Neural progenitor cell (in vitro differentiated cells): Measurements from ENCODE around the gene CLNK. TPM values are rescaled to one million over a fixed set of nuclear protein-coding genes. Genes with fewer than 3 reads are reported as not detected.

Experiments used
- DNase-seq: peaks from one replicate; pipeline ENCODE4 v3.0.0-alpha.2; 2016; ENCODE audit warnings: low spot score
- H2AFZ ChIP-seq: fragments of 200-600 bp; sonication (generic); replicated peaks from 2 replicates; pipeline ENCODE4 v1.6.1; 2016; ENCODE audit warnings: antibody characterized with exemption
- H3F3A ChIP-seq: fragments of 200-600 bp; sonication (generic); 2 replicates; pipeline ENCODE4 v1.6.1; 2016; ENCODE audit warnings: antibody characterized with exemption, low read depth
- H3K27ac ChIP-seq: fragments of 200-600 bp; sonication (generic); 2 replicates; pipeline ENCODE4 v1.5.1; 2016; ENCODE audit warnings: mild to moderate bottlenecking
- H3K27me3 ChIP-seq: fragments of 200-600 bp; sonication (generic); 2 replicates; pipeline ENCODE4 v1.6.1; 2016; ENCODE audit warnings: mild to moderate bottlenecking, moderate library complexity
- H3K36me3 ChIP-seq: fragments of 200-600 bp; sonication (generic); 2 replicates; pipeline ENCODE4 v1.5.1; 2016
- H3K4me1 ChIP-seq: fragments of 200-600 bp; sonication (generic); 2 replicates; pipeline ENCODE4 v1.6.1; 2016; ENCODE audit warnings: mixed run types
- H3K4me2 ChIP-seq: fragments of 200-600 bp; sonication (generic); 2 replicates; pipeline ENCODE4 v1.6.1; 2016
- H3K4me3 ChIP-seq: fragments of 200-600 bp; sonication (generic); 2 replicates; pipeline ENCODE4 v1.5.1; 2016
- H3K79me2 ChIP-seq: fragments of 200-600 bp; sonication (generic); 2 replicates; pipeline ENCODE4 v1.6.1; 2016; ENCODE audit warnings: low read depth
- H3K9ac ChIP-seq: fragments of 200-600 bp; sonication (generic); 2 replicates; pipeline ENCODE4 v1.6.1; 2016
- H3K9me3 ChIP-seq: fragments of 200-600 bp; sonication (generic); 2 replicates; pipeline ENCODE4 v1.5.1; 2016; ENCODE audit warnings: low read depth
- H4K20me1 ChIP-seq: fragments of 200-600 bp; sonication (generic); 2 replicates; pipeline ENCODE4 v1.6.1; 2016; ENCODE audit warnings: low read depth
- H3K27ac Mint-ChIP-seq: 3 replicates; pipeline ENCODE4 v1.8.0; 2021; ENCODE audit warnings: mixed read lengths
- H3K27me3 Mint-ChIP-seq: 2 replicates; pipeline ENCODE4 v1.8.0; 2022; ENCODE audit warnings: low read depth, mild to moderate bottlenecking, inconsistent platforms, moderate library complexity, mixed read lengths; ENCODE audit not compliant: insufficient read depth
- H3K36me3 Mint-ChIP-seq: 3 replicates; pipeline ENCODE4 v1.8.0; 2021; ENCODE audit warnings: mixed read lengths
- H3K4me1 Mint-ChIP-seq: 3 replicates; pipeline ENCODE4 v1.8.0; 2021; ENCODE audit warnings: mixed read lengths
- H3K4me3 Mint-ChIP-seq: 3 replicates; pipeline ENCODE4 v1.8.0; 2021; ENCODE audit warnings: mild to moderate bottlenecking, moderate library complexity, mixed read lengths
- H3K9me3 Mint-ChIP-seq: 3 replicates; pipeline ENCODE4 v1.8.0; 2020; ENCODE audit warnings: mixed read lengths
- CTCF ChIP-seq: fragments of 200-600 bp; sonication (generic); IDR thresholded peaks from 2 replicates; pipeline ENCODE4 v1.5.1; 2017; ENCODE audit warnings: antibody characterized with exemption, mild to moderate bottlenecking
- EZH2 ChIP-seq: fragments of 200-600 bp; sonication (generic); IDR thresholded peaks from 2 replicates; pipeline ENCODE4 v1.6.1; 2017; ENCODE audit warnings: antibody characterized with exemption, mild to moderate bottlenecking, moderate library complexity
- EZH2phosphoT487 ChIP-seq: fragments of 200-600 bp; sonication (generic); IDR thresholded peaks from 2 replicates; pipeline ENCODE4 v1.6.1; 2017; ENCODE audit warnings: antibody characterized with exemption
- total RNA-seq: library from RNA; depleted of rRNA; stranded (reverse); fragments of >200 nt; gene quantifications from 2 replicates; pipeline ENCODE4 v1.2.3, GENCODE V29; 2015; ENCODE audit warnings: low replicate concordance

Gene CLNK
- total RNA-seq, 1 donor from 2014 or later, result not detected

- no peak overlapping the region for H3K4me2 ChIP-seq
These were observed 31.6 kb upstream of the CLNK start for GRCh38 chr4:10716163-10716562.

GRCh38 chr4:10715696-10716095 is 31.1 kb upstream of the CLNK start:
- Histone ChIP-seq H3F3A (no peaks in the 10 kb centered on the region), H3K4me1 (peaks cover 4% of the 10 kb centered on the region), H3K9me3 (no peaks in the 10 kb centered on the region), H4K20me1 (no peaks in the 10 kb centered on the region), H3K36me3 (no peaks in the 10 kb centered on the region), H3K27me3 (no peaks in the 10 kb centered on the region), H3K4me3 (no peak overlapping the region), H3K27ac (no peak overlapping the region), H3K4me2 (no peak overlapping the region), H3K9ac (no peak overlapping the region), H3K79me2 (no peaks in the 10 kb centered on the region), H2AFZ (no peak overlapping the region)
- Mint-ChIP-seq H3K27ac (no peak overlapping the region), H3K4me1 (no peaks in the 10 kb centered on the region), H3K36me3 (peaks cover 3% of the 10 kb centered on the region), H3K4me3 (no peak overlapping the region), H3K9me3 (peaks cover 8% of the 10 kb centered on the region), H3K27me3 (no peaks in the 10 kb centered on the region)
- DNase-seq, result peak; percentile 11
- TF ChIP-seq EZH2phosphoT487 (no peak), CTCF (no peak), EZH2 (no peak)

More at GRCh38 chr4:10716163-10716562, 31.6 kb upstream of the CLNK start:
- Mint-ChIP-seq H3K36me3 (peaks cover 3% of the 10 kb centered on the region), H3K4me1 (no peaks in the 10 kb centered on the region), H3K27ac (no peak overlapping the region), H3K4me3 (no peak overlapping the region), H3K27me3 (no peaks in the 10 kb centered on the region), H3K9me3 (peaks cover 8% of the 10 kb centered on the region)
- DNase-seq, result no peak
- no peaks in the 10 kb centered on the region for H3K9me3 ChIP-seq
- no peaks in the 10 kb centered on the region for H3F3A ChIP-seq
- no peak overlapping the region for H3K27ac ChIP-seq
- no peaks in the 10 kb centered on the region for H4K20me1 ChIP-seq
- H3K27me3 ChIP-seq, result no peaks in the 10 kb centered on the region
- H3K9ac ChIP-seq, result no peak overlapping the region
- H3K79me2 ChIP-seq, result no peaks in the 10 kb centered on the region
- H3K4me3 ChIP-seq, result no peak overlapping the region
- H2AFZ ChIP-seq, result no peak overlapping the region
- H3K36me3 ChIP-seq, result no peaks in the 10 kb centered on the region
- peaks cover 4% of the 10 kb centered on the region for H3K4me1 ChIP-seq
- TF ChIP-seq EZH2, result no peak
- TF ChIP-seq CTCF, result no peak
- no peak for TF ChIP-seq EZH2phosphoT487

- DNase-seq, result no peak
- H3K9me3 Mint-ChIP-seq, result peaks cover 8% of the 10 kb centered on the region
These were observed 30.6 kb upstream of the CLNK start for GRCh38 chr4:10715135-10715534.

More at GRCh38 chr4:10715135-10715534, 30.6 kb upstream of the CLNK start:
- TF ChIP-seq EZH2phosphoT487, result no peak
- no peak for TF ChIP-seq CTCF
- no peak for TF ChIP-seq EZH2
- no peak overlapping the region for H2AFZ ChIP-seq
- no peaks in the 10 kb centered on the region for H3K27me3 Mint-ChIP-seq
- H3F3A ChIP-seq, result no peaks in the 10 kb centered on the region
- no peaks in the 10 kb centered on the region for H3K27me3 ChIP-seq
- no peak overlapping the region for H3K27ac ChIP-seq
- no peaks in the 10 kb centered on the region for H3K36me3 ChIP-seq
- H3K4me3 ChIP-seq, result no peak overlapping the region
- peaks cover 3% of the 10 kb centered on the region for H3K36me3 Mint-ChIP-seq
- H3K4me3 Mint-ChIP-seq, result no peak overlapping the region
- H3K27ac Mint-ChIP-seq, result no peak overlapping the region
- no peaks in the 10 kb centered on the region for H3K9me3 ChIP-seq
- no peak overlapping the region for H3K4me2 ChIP-seq
- H3K4me1 ChIP-seq, result peaks cover 4% of the 10 kb centered on the region
- H3K9ac ChIP-seq, result no peak overlapping the region
- H3K79me2 ChIP-seq, result no peaks in the 10 kb centered on the region
- no peaks in the 10 kb centered on the region for H3K4me1 Mint-ChIP-seq
- no peaks in the 10 kb centered on the region for H4K20me1 ChIP-seq
